K562 (cell line): ENCODE results near the gene ARHGEF10L. TPM values are rescaled to one million over a fixed set of nuclear protein-coding genes. Genes with fewer than 3 reads are reported as not detected.

Experiments
- ATAC-seq: fragments of 200-7000 bp; cut with Tn5 transposase; 3 replicates; pipeline ENCODE4 v1.9.1; 2020; ENCODE audit warnings: moderate library complexity
- BruUV-seq: library from RNA; stranded (reverse); fragments of 400-500 nt; replicated peaks from 2 replicates; lab custom pipeline; 2021; lab: Mats Ljungman, UMichigan
- CTCF ChIA-PET: fragments of 300-600 bp; formaldehyde crosslinking; extraction: SDS; loops from one replicate; lab custom pipeline; 2021; ENCODE audit warnings: low intra/inter-chr PET ratio; lab: Yijun Ruan, JAX
- POLR2A ChIA-PET: fragments of 300-600, 350-650 bp; sonication (Branson Sonifier 250); formaldehyde crosslinking; extraction: SDS; loops from one replicate; lab custom pipeline; 2021; ENCODE audit warnings: antibody characterized with exemption, inconsistent platforms; lab: Yijun Ruan, JAX
- DNase-seq, 4 experiments: peaks; one replicate each; pipeline versions ENCODE4 v3.0.0 to v3.0.0-alpha.2; 2011 to 2018; ENCODE audit warnings: low spot score in 3 of 4, mixed read lengths in 3 of 4; ENCODE audit errors: extremely low read depth in 1 of 4
- FAIRE-seq: peaks from 2 replicates; lab custom pipeline; 2011; peaks lifted over from hg19 to GRCh38; lab: Jason Lieb, UNC
- H2AFZ ChIP-seq: 2 replicates; pipeline ENCODE4 v1.6.0; 2011; ENCODE audit warnings: low read depth, low read length, control low read depth, inconsistent platforms
- H3K27ac ChIP-seq: fragments of 200-600 bp; 3 replicates; pipeline ENCODE4 v1.8.0; 2011; ENCODE audit warnings: low read depth, mild to moderate bottlenecking, control low read depth, inconsistent platforms, low read length, moderate library complexity, mixed read lengths; ENCODE audit errors: extremely low read depth
- H3K27me3 ChIP-seq, 2 experiments: fragments of 300-600 bp in 1 of 2; 2 replicates in 1 of 2; 3 replicates in 1 of 2; pipeline versions ENCODE4 v1.6.0 to v1.8.0; 2011; ENCODE audit warnings: inconsistent platforms in 2 of 2, low read length in 2 of 2, mild to moderate bottlenecking in 1 of 2, mixed read lengths in 1 of 2, moderate library complexity in 1 of 2; ENCODE audit not compliant: control insufficient read depth in 2 of 2, insufficient read depth in 2 of 2
- H3K36me3 ChIP-seq: fragments of 300-600 bp; 3 replicates; pipeline ENCODE4 v1.8.0; 2011; ENCODE audit warnings: mild to moderate bottlenecking, low read length, inconsistent platforms; ENCODE audit not compliant: control insufficient read depth, insufficient read depth
- H3K4me1 ChIP-seq, 2 experiments: fragments of 200-600 bp in 1 of 2; replicated peaks in 1 of 2; 2 replicates in 1 of 2; 3 replicates in 1 of 2; pipeline versions ENCODE4 v1.5.1 to v1.8.0; 2011; ENCODE audit warnings: inconsistent platforms in 2 of 2, low read length in 2 of 2, mild to moderate bottlenecking in 1 of 2, mixed read lengths in 1 of 2, moderate library complexity in 1 of 2; ENCODE audit not compliant: control insufficient read depth in 2 of 2, insufficient read depth in 2 of 2
- H3K4me2 ChIP-seq: 2 replicates; pipeline ENCODE4 v1.6.1; 2011; ENCODE audit warnings: low read length, control low read depth, inconsistent platforms, mixed read lengths; ENCODE audit not compliant: insufficient read depth
- H3K4me3 ChIP-seq: fragments of 200-600 bp; sonication (generic), shearing (Covaris generic); 2 replicates; pipeline ENCODE4 v1.5.1; 2016; ENCODE audit warnings: control low read depth, inconsistent platforms
- H3K79me2 ChIP-seq: fragments of 200-600 bp; 3 replicates; pipeline ENCODE4 v1.8.0; 2011; ENCODE audit warnings: low read length, inconsistent platforms; ENCODE audit not compliant: control insufficient read depth, insufficient read depth
- H3K9ac ChIP-seq, 2 experiments: 2 replicates each; pipeline versions ENCODE4 v1.6.0 to v1.6.1; 2011; ENCODE audit warnings: low read depth in 2 of 2, low read length in 2 of 2, control low read depth in 1 of 2, inconsistent platforms in 1 of 2, mild to moderate bottlenecking in 1 of 2, mixed read lengths in 1 of 2; ENCODE audit not compliant: insufficient read depth in 1 of 2
- H3K9me1 ChIP-seq: one replicate; pipeline ENCODE4 v1.6.0; 2011; ENCODE audit warnings: inconsistent platforms, mild to moderate bottlenecking, low read length, moderate library complexity; ENCODE audit not compliant: control insufficient read depth, insufficient read depth
- H3K9me3 ChIP-seq: replicated peaks from 2 replicates; pipeline ENCODE4 v1.5.1; 2011; ENCODE audit warnings: low read depth, low read length, inconsistent platforms; ENCODE audit not compliant: control insufficient read depth, insufficient read depth
- H4K20me1 ChIP-seq: replicated peaks from 2 replicates; pipeline ENCODE4 v1.6.1; 2011; ENCODE audit warnings: low read length, inconsistent platforms, mixed read lengths; ENCODE audit not compliant: control insufficient read depth, insufficient read depth
- COPS2 ChIP-seq: fragments of 450-650 bp; conservative IDR thresholded peaks from 2 replicates; pipeline ENCODE4 v1.6.1; 2016; ENCODE audit warnings: mild to moderate bottlenecking, moderate library complexity
- DIDO1 ChIP-seq: fragments of 450-650 bp; IDR thresholded peaks from 2 replicates; pipeline ENCODE4 v1.6.1; 2016; ENCODE audit warnings: low read depth, missing biosample characterization, missing genetic modification characterization
- DPF2 ChIP-seq: fragments of 450-650 bp; IDR thresholded peaks from 2 replicates; pipeline ENCODE4 v1.6.1; 2016
- ETV5 ChIP-seq: sonication (generic); formaldehyde crosslinking; IDR thresholded peaks from 2 replicates; pipeline ENCODE4 v1.4.0; 2020; ENCODE audit warnings: low read depth, mild to moderate bottlenecking, missing genetic modification reagents
- MCM3 ChIP-seq: fragments of 450-650 bp; IDR thresholded peaks from 2 replicates; pipeline ENCODE4 v1.6.1; 2016
- NFE2L1 ChIP-seq: fragments of 450-650 bp; IDR thresholded peaks from 2 replicates; pipeline ENCODE4 v1.6.1; 2016; ENCODE audit warnings: missing genetic modification characterization, low read depth, mild to moderate bottlenecking, missing compliant biosample characterization, moderate library complexity, borderline replicate concordance
- POLR2AphosphoS2 ChIP-seq: IDR thresholded peaks from 2 replicates; pipeline ENCODE4 v1.6.1; 2012; ENCODE audit warnings: low read length, improper control_type of control experiment
- SMC3 ChIP-seq: conservative IDR thresholded peaks from 2 replicates; pipeline ENCODE4 v1.6.1; 2011; ENCODE audit warnings: low read depth, low read length, improper control_type of control experiment; ENCODE audit not compliant: insufficient read depth
- WGBS: fragments of 100-300 bp; shearing (Covaris generic); methylation state at CpG from one replicate; pipeline ENCODE4 v1.1.6; 2016; ENCODE audit warnings: low coverage, mixed read lengths; ENCODE audit not compliant: insufficient coverage; ENCODE audit errors: missing lambda C conversion rate; 5-methylcytosine and 5-hydroxymethylcytosine counted together
- in situ Hi-C: fragments of 300-500 bp; cut with MboI; formaldehyde crosslinking; loops from 4 replicates; pipeline ENCODE4 v1.15.0; 2018; ENCODE audit warnings: inconsistent platforms, mixed read lengths
- intact Hi-C: fragments of 100-400 bp; cut with micrococcal nuclease; formaldehyde crosslinking; loops from 2 replicates; pipeline ENCODE4 v1.14.2; 2022
- polyA plus RNA-seq, 8 experiments: library from polyadenylated mRNA; depleted of rRNA in 4 of 8; stranded (reverse) in 5 of 8; unstranded in 3 of 8; fragments of >200 nt; fragmentation: Nextera tagmentation in 2 of 8; fragmentation: Illumina TruSeq in 1 of 8; extraction: Ambion mirVana in 2 of 8; extraction: Trizol in 1 of 8; gene quantifications; 2 replicates each; pipeline versions ENCODE4 v1.2.1 to v1.2.3, GENCODE V29; 2011 to 2014; ENCODE audit warnings: inconsistent platforms in 1 of 8, missing spikeins in 1 of 8
- total RNA-seq, 7 experiments: library from RNA; depleted of rRNA in 6 of 7; stranded (reverse); fragments of >200 nt in 6 of 7; fragmentation: Illumina TruSeq in 2 of 7; extraction: Trizol in 2 of 7; gene quantifications; 2 replicates each; pipeline versions ENCODE4 v1.2.1 to v1.2.3, GENCODE V29; 2011 to 2021; ENCODE audit warnings: low replicate concordance in 1 of 7
- TF ChIP-seq, protein P1 (sequence below): fragments of 250-450 bp; sonication (Bioruptor Pico); IDR thresholded peaks from 2 replicates; pipeline ENCODE4 v1.9.0; 2021; ENCODE audit warnings: mild to moderate bottlenecking, inconsistent platforms
- TF ChIP-seq, protein P2 (sequence below): fragments of 450-650 bp; formaldehyde crosslinking; IDR thresholded peaks from 2 replicates; pipeline ENCODE4 v1.4.0; 2022; ENCODE audit warnings: mild to moderate bottlenecking, moderate library complexity
- TF ChIP-seq, protein P3 (sequence below): fragments of 450-650 bp; IDR thresholded peaks from 2 replicates; pipeline ENCODE4 v1.6.1; 2017; ENCODE audit warnings: antibody characterized with exemption
- TF ChIP-seq, protein P4 (sequence below): fragments of 250-450 bp; sonication (Bioruptor Pico); IDR thresholded peaks from 2 replicates; pipeline ENCODE4 v1.4.0; 2020; ENCODE audit warnings: mild to moderate bottlenecking, moderate library complexity, borderline replicate concordance

ARHGEF10L gene
- total and polyA plus RNA-seq, 9 of the 15 experiments (the other 6 are each of a cell fraction or from before 2014, with no cell fraction given), result 0.09 to 0.13 TPM; not detected in 7

DNA sequence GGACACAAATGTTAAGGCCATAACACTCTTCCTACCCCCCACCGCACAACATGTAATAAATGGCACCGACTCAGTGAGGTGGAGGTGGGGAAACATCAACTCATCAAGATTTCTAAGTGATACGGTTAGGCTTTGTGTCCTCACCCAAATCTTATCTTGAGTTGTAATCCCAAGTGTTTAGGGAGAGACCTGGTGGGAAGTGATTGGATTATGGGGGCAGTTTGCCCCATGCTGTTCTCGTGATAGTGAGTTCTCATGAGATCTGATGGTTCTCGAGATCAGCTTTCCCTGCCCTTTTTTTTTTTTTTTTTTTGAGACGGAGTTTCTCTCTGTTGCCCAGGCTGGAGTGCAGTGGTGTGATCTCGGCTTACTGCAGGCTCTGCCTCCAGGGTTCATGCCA is 164.7 kb downstream of the ARHGEF10L start (continued):
- TF ChIP-seq, protein P1, sequence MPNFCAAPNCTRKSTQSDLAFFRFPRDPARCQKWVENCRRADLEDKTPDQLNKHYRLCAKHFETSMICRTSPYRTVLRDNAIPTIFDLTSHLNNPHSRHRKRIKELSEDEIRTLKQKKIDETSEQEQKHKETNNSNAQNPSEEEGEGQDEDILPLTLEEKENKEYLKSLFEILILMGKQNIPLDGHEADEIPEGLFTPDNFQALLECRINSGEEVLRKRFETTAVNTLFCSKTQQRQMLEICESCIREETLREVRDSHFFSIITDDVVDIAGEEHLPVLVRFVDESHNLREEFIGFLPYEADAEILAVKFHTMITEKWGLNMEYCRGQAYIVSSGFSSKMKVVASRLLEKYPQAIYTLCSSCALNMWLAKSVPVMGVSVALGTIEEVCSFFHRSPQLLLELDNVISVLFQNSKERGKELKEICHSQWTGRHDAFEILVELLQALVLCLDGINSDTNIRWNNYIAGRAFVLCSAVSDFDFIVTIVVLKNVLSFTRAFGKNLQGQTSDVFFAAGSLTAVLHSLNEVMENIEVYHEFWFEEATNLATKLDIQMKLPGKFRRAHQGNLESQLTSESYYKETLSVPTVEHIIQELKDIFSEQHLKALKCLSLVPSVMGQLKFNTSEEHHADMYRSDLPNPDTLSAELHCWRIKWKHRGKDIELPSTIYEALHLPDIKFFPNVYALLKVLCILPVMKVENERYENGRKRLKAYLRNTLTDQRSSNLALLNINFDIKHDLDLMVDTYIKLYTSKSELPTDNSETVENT (CRISPR knock-in tag), result no peak
- TF ChIP-seq DPF2 (no peak), DIDO1 (tag) (no peak)

DNA sequence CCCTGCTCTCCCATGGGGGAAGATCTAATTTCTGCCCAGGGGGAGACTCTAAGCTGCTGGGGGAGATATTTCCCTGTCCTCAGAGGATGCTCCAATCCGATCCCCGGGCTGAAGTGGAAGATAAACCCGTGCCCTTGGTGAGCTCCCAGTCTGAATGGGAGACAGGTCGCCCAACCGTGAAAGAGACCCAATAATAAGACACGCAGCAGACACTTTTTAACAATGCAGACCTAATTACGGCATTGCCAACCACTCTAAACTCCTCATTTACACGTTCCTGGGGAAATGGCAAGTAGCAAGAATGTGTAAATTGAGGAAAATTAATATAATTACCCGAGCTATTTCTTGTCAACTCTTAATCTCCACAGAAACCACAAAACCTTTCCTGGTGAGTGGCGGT is 166.9 kb downstream of the ARHGEF10L start:
- BruUV-seq, result no TSS peak
- ChIA-PET POLR2A (interaction anchor here (0.7 to 1.0 kb wide), 2 partner anchors 8 to 544 kb away, joined by 3 to 4 read pairs; no protein-coding TSS in a partner anchor), CTCF (no interaction called here)
- DNase-seq (no peak), FAIRE-seq (no peak), ATAC-seq (no peak)
- Histone ChIP-seq H3K9ac (no peak overlapping the region), H3K4me3 (no peak overlapping the region), H4K20me1 (peaks cover 4% of the 10 kb centered on the region), H3K27ac (no peak overlapping the region), H3K27me3 (peaks cover 6 to 39% of the 10 kb centered on the region in 2 experiments; a peak in 4 of 5 replicates), H3K4me2 (no peak overlapping the region), H2AFZ (no peak overlapping the region), H3K36me3 (no peaks in the 10 kb centered on the region), H3K9me1 (no peaks in the 10 kb centered on the region), H3K4me1 (no peaks in the 10 kb centered on the region), H3K9me3 (no peaks in the 10 kb centered on the region), H3K79me2 (no peaks in the 10 kb centered on the region)
- in situ Hi-C loops (no loop called here), intact Hi-C loops (no loop called here)
- 0% methylated on average over 10 of the region's 10 CpGs for WGBS
- TF ChIP-seq, protein P2, sequence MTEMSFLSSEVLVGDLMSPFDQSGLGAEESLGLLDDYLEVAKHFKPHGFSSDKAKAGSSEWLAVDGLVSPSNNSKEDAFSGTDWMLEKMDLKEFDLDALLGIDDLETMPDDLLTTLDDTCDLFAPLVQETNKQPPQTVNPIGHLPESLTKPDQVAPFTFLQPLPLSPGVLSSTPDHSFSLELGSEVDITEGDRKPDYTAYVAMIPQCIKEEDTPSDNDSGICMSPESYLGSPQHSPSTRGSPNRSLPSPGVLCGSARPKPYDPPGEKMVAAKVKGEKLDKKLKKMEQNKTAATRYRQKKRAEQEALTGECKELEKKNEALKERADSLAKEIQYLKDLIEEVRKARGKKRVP (CRISPR knock-in tag), result no peak
- TF ChIP-seq POLR2AphosphoS2 (no peak), SMC3 (no peak), COPS2 (no peak), MCM3 (no peak), ETV5 (CRISPR knock-in tag) (no peak), NFE2L1 (tag) (no peak)
- TF ChIP-seq, protein P3, sequence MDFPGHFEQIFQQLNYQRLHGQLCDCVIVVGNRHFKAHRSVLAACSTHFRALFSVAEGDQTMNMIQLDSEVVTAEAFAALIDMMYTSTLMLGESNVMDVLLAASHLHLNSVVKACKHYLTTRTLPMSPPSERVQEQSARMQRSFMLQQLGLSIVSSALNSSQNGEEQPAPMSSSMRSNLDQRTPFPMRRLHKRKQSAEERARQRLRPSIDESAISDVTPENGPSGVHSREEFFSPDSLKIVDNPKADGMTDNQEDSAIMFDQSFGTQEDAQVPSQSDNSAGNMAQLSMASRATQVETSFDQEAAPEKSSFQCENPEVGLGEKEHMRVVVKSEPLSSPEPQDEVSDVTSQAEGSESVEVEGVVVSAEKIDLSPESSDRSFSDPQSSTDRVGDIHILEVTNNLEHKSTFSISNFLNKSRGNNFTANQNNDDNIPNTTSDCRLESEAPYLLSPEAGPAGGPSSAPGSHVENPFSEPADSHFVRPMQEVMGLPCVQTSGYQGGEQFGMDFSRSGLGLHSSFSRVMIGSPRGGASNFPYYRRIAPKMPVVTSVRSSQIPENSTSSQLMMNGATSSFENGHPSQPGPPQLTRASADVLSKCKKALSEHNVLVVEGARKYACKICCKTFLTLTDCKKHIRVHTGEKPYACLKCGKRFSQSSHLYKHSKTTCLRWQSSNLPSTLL, result no peak
- TF ChIP-seq, protein P4, sequence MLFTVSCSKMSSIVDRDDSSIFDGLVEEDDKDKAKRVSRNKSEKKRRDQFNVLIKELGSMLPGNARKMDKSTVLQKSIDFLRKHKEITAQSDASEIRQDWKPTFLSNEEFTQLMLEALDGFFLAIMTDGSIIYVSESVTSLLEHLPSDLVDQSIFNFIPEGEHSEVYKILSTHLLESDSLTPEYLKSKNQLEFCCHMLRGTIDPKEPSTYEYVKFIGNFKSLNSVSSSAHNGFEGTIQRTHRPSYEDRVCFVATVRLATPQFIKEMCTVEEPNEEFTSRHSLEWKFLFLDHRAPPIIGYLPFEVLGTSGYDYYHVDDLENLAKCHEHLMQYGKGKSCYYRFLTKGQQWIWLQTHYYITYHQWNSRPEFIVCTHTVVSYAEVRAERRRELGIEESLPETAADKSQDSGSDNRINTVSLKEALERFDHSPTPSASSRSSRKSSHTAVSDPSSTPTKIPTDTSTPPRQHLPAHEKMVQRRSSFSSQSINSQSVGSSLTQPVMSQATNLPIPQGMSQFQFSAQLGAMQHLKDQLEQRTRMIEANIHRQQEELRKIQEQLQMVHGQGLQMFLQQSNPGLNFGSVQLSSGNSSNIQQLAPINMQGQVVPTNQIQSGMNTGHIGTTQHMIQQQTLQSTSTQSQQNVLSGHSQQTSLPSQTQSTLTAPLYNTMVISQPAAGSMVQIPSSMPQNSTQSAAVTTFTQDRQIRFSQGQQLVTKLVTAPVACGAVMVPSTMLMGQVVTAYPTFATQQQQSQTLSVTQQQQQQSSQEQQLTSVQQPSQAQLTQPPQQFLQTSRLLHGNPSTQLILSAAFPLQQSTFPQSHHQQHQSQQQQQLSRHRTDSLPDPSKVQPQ, result no peak
